RCC 7860 (cell line): ENCODE results near the gene CEP20.
"Not testable (repeated sequence)": the region's sequence is repeated elsewhere in the genome, so short reads cannot be mapped to it uniquely, and the experiment has no call there.

ENCODE experiments used
- DNase-seq: peaks from one replicate; pipeline ENCODE4 v3.0.0-alpha.2; 2015; ENCODE audit warnings: low spot score
- FAIRE-seq: peaks from 2 replicates; lab custom pipeline; 2012; peaks lifted over from hg19 to GRCh38; lab: Jason Lieb, UNC

The CEP20 gene

GRCh38 chr16:15888072-15888976, at the start of gene CEP20:
CEP20 (minus strand) TSS chr16:15888603; CDS start chr16:15888585, 18 bp downstream.
- DNase-seq, result peak; percentile 98
- peak; percentile 84 for FAIRE-seq

- FAIRE-seq, DNase-seq: not testable (repeated sequence)
Observed at GRCh38 chr16:15936809-15937208, 48.4 kb upstream of the CEP20 start.

- DNase-seq (no peak), FAIRE-seq (no peak)
Observed at GRCh38 chr16:15934991-15935390, 46.6 kb upstream of the CEP20 start.

- no peak for DNase-seq
- FAIRE-seq, result no peak
Observed at GRCh38 chr16:15933781-15934180, 45.4 kb upstream of the CEP20 start.

GRCh38 chr16:15932939-15933338, 44.5 kb upstream of the CEP20 start:
- FAIRE-seq (no peak), DNase-seq (no peak)

GRCh38 chr16:15928261-15929104, 40.1 kb upstream of the CEP20 start:
- FAIRE-seq (no peak), DNase-seq (no peak)

- no peak for FAIRE-seq
- DNase-seq, result no peak
Observed at GRCh38 chr16:15925631-15926030, 37.2 kb upstream of the CEP20 start.

GRCh38 chr16:15924996-15925395, 36.6 kb upstream of the CEP20 start:
- no peak for DNase-seq
- FAIRE-seq, result no peak

GRCh38 chr16:15919331-15919730, 30.9 kb upstream of the CEP20 start:
- no peak for DNase-seq
- FAIRE-seq, result no peak

GRCh38 chr16:15918314-15918713, 29.9 kb upstream of the CEP20 start:
- FAIRE-seq, result not testable (repeated sequence)

GRCh38 chr16:15916323-15916722, 27.9 kb upstream of the CEP20 start:
- FAIRE-seq, result no peak
- DNase-seq, result no peak

More at GRCh38 chr16:15918314-15918713, 29.9 kb upstream of the CEP20 start:
- DNase-seq, result not testable (repeated sequence)

- DNase-seq (no peak), FAIRE-seq (no peak)
Observed at GRCh38 chr16:15915555-15916081, 27.2 kb upstream of the CEP20 start.

- FAIRE-seq, result no peak
- DNase-seq, result no peak
Observed at GRCh38 chr16:15913046-15913698, 24.8 kb upstream of the CEP20 start.

- FAIRE-seq, result no peak
- DNase-seq, result no peak
Observed at GRCh38 chr16:15911198-15911597, 22.8 kb upstream of the CEP20 start.

GRCh38 chr16:15907863-15908478, 19.6 kb upstream of the CEP20 start:
- FAIRE-seq (no peak), DNase-seq (no peak)

GRCh38 chr16:15906439-15906838, 18.0 kb upstream of the CEP20 start:
- FAIRE-seq (no peak), DNase-seq (no peak)

- no peak for DNase-seq
- FAIRE-seq, result no peak
Observed at GRCh38 chr16:15903960-15904359, 15.6 kb upstream of the CEP20 start.

GRCh38 chr16:15900901-15901500, 12.6 kb upstream of the CEP20 start:
- DNase-seq (no peak), FAIRE-seq (no peak)

- FAIRE-seq (no peak), DNase-seq (no peak)
Observed at GRCh38 chr16:15900357-15900756, 12.0 kb upstream of the CEP20 start.

GRCh38 chr16:15899538-15900100, 11.2 kb upstream of the CEP20 start:
- DNase-seq (peak; percentile 89), FAIRE-seq (peak; percentile 91)
